Dendritic cell treated with granulocyte-macrophage colony-stimulating factor and Interleukin-4, amounts not matched to agents 40 ng/mL and 50 ng/mL, for 4 days (primary cell): Measurements from ENCODE around the gene ALKBH4.

ENCODE experiments used
- H3K27ac Mint-ChIP-seq: one replicate; pipeline ENCODE4 v1.8.0; 2022; ENCODE audit warnings: mild to moderate bottlenecking, mixed read lengths
- H3K27me3 Mint-ChIP-seq: one replicate; pipeline ENCODE4 v1.8.0; 2022; ENCODE audit warnings: mild to moderate bottlenecking, mixed read lengths
- H3K36me3 Mint-ChIP-seq: one replicate; pipeline ENCODE4 v1.8.0; 2022; ENCODE audit warnings: low read depth, mixed read lengths
- H3K4me1 Mint-ChIP-seq: one replicate; pipeline ENCODE4 v1.8.0; 2022; ENCODE audit warnings: low read depth, mixed read lengths
- H3K4me3 Mint-ChIP-seq: one replicate; pipeline ENCODE4 v1.8.0; 2022; ENCODE audit warnings: mild to moderate bottlenecking, moderate library complexity, mixed read lengths
- H3K9me3 Mint-ChIP-seq: one replicate; pipeline ENCODE4 v1.8.0; 2022; ENCODE audit warnings: mixed read lengths
- intact Hi-C: fragments of 100-400 bp; cut with micrococcal nuclease; formaldehyde crosslinking; loops from one replicate; pipeline ENCODE4 v1.15.0; 2022

ALKBH4 gene

DNA sequence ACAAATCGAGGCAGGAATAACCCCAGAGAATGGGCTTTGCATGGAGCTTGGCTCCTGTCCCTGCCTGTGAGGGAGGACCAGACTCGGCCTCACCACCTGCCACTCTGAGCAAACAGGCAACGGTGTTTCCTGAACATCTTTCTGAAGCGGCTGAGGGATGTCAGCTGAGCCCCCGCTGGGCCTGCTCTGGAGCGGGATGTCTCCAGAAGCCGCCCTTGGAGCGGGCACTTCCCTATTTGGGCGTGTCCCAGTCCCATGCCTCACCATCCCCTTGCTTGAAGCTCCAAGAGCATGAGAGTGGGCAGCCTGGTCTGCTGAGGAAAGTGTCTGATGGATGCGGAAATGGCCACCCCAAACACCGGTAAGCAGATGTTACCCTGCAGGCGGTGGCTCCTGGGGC, 10.2 kb downstream of the ALKBH4 start:
- Mint-ChIP-seq H3K36me3 (peaks cover 48% of the 10 kb centered on the region), H3K27ac (no peak overlapping the region), H3K27me3 (no peaks in the 10 kb centered on the region), H3K9me3 (no peaks in the 10 kb centered on the region), H3K4me1 (peaks cover 11% of the 10 kb centered on the region), H3K4me3 (no peak overlapping the region)
- intact Hi-C loops = no loop called here

DNA sequence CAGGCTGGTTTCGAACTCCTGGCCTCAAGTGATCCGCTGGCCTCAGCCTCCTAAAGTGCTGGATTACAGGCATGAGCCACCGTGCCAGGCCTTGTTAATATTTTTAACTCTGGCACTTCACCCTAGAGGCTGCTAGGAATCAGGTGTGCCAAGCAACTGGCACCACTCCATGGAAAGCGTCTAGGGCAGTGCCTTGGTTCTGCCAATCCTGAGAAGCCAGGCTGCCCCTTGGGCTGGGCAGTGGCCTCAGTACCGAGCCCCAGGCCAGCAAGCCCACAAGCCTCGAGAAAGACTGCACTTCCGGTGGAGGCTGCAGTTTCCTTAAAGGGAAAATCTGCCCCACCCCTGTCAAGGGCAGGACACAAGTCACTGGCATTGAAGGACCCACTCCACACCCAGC, 11.3 kb downstream of the ALKBH4 start:
- peaks cover 11% of the 10 kb centered on the region for H3K4me1 Mint-ChIP-seq
- no peaks in the 10 kb centered on the region for H3K27me3 Mint-ChIP-seq
- no peak overlapping the region for H3K27ac Mint-ChIP-seq
- no peak overlapping the region for H3K4me3 Mint-ChIP-seq
- intact Hi-C loops = no loop called here
- H3K36me3 Mint-ChIP-seq = peaks cover 45% of the 10 kb centered on the region
- H3K9me3 Mint-ChIP-seq = no peaks in the 10 kb centered on the region

DNA sequence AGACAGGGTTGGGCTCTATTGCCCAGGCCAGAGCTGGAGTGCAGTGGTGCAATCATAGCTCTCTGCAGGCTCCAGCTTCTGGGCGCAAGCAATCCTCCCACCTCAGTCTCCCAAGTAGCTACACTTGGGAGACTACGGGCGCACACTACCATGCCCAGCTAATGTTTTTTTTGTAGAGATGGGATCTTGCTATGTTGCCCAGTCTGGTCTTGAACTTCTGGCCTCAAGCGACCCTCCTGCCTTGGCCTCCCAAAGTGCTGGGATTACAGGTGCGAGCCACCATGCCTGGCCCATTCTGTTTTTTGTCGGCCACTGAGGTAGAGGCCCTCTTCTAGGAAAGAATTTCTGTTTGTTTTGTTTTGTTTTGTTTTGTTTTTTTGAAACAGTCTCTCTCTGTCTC, 12.2 kb downstream of the ALKBH4 start:
- Mint-ChIP-seq H3K27me3 (no peaks in the 10 kb centered on the region), H3K9me3 (no peaks in the 10 kb centered on the region), H3K27ac (no peak overlapping the region), H3K4me3 (no peak overlapping the region), H3K36me3 (peaks cover 44% of the 10 kb centered on the region), H3K4me1 (peaks cover 11% of the 10 kb centered on the region)
- intact Hi-C loops = no loop called here

DNA sequence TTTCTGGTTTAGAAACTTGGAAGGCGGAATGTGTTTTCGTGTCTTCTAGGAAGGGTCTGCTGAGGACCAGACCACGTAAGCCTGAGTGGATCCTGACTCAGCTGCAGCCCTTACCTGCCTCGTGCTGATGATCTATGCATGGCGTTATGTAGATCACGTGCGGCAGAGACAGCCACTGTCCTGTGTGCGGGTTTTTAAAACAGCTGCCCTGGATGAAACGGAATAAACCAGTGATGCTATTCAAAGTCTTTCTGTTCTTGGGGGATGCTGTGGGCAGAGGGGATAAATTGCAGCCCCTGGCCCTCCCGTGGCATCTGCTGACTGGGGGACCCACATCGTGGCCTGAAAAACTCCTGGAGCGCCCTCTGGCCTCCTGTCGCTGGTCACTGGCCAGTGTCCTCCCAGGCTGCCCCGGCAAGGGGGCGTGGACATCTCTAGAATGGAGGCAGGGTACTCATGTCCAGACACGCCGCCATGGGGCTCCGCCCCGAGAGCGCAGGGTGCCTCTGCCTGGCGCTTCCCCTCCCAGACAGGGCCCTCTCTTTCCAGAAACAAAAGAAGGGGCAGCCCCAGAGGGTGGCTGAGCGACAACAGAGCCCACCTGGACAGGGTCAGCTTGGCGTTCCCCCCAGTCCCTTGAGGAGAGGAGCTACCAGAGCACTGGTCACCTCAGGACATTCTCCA, 13.2 kb downstream of the ALKBH4 start:
- Mint-ChIP-seq H3K4me3 (no peak overlapping the region), H3K4me1 (peaks cover 11% of the 10 kb centered on the region)

DNA sequence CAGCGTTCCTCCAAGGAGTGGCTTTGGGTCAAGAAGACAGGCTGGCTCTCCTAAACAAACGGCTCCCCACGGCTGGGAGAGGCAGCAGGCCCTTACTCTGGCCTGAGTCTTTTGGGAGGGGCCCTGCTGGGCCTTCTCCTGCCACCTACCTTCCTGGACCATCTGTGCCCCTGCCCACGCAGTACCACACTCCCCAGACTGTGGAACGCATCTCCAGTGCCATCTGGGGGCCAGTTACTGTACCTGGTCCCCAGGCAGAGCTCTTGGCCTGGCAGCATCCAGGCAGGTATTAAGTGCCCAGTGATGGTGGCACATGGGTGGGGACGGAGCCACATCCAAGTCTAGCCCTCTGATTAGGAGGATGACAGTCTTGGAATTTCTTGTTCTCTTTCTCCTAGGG, 14.4 kb downstream of the ALKBH4 start:
- no peaks in the 10 kb centered on the region for H3K9me3 Mint-ChIP-seq
- H3K36me3 Mint-ChIP-seq = peaks cover 44% of the 10 kb centered on the region
- H3K27ac Mint-ChIP-seq = no peak overlapping the region
- no peak overlapping the region for H3K4me3 Mint-ChIP-seq
- peaks cover 11% of the 10 kb centered on the region for H3K4me1 Mint-ChIP-seq
- intact Hi-C loops = no loop called here
- no peaks in the 10 kb centered on the region for H3K27me3 Mint-ChIP-seq

More for the DNA sequence above, 13.2 kb downstream of the ALKBH4 start:
- intact Hi-C loops = no loop called here
- H3K9me3 Mint-ChIP-seq = no peaks in the 10 kb centered on the region
- H3K36me3 Mint-ChIP-seq = peaks cover 44% of the 10 kb centered on the region
- no peak overlapping the region for H3K27ac Mint-ChIP-seq
- no peaks in the 10 kb centered on the region for H3K27me3 Mint-ChIP-seq

DNA sequence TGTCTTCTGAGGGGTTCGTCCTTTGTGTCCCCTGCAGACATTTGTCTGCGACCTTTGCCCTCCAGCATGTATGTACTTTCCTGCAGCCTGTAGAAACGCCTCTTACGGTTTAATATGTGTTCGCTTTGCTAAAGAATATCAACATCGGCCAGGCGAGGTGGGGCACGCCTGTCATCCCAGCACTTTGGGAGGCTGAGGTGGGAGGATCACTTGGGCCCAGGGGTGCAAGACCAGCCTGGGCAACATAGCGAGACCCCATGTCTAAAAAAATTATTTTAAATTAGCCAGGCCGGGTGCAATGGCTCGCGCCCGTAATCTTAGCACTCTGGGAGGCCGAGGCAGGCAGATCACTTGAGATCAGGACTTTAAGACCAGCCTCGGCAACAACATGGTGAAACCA, 15.5 kb downstream of the ALKBH4 start:
- intact Hi-C loops = loop anchor here (5.0 kb wide), 1 partner anchor 37 kb away; no protein-coding TSS in a partner anchor
- Mint-ChIP-seq H3K4me3 (no peak overlapping the region), H3K4me1 (no peaks in the 10 kb centered on the region), H3K27ac (no peak overlapping the region), H3K9me3 (no peaks in the 10 kb centered on the region), H3K36me3 (peaks cover 44% of the 10 kb centered on the region), H3K27me3 (no peaks in the 10 kb centered on the region)

DNA sequence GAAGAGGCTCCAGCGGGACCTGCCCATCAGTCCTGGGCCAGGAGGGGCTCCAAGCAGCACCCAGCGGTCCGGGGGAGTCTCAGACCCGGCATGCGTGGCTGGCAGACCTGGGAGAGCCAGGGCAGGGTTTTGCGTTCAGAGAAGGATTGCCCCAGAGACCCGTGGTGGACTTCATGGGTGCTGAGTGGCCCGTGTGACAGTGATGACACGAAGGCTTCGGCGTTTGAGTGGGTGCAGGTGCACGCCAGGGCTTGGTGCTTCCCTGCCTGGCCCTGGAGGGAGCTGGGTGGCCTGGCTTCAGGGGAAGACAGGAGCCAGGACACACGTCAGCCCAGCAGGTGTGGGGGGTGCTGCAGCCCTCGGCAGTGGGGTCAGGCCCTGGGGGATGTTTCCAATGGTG, 17.4 kb downstream of the ALKBH4 start:
- intact Hi-C loops = loop anchor here (5.0 kb wide), 1 partner anchor 35 kb away; no protein-coding TSS in a partner anchor
- H3K27me3 Mint-ChIP-seq = no peaks in the 10 kb centered on the region
- no peak overlapping the region for H3K27ac Mint-ChIP-seq
- H3K9me3 Mint-ChIP-seq = no peaks in the 10 kb centered on the region
- H3K36me3 Mint-ChIP-seq = peaks cover 59% of the 10 kb centered on the region
- H3K4me3 Mint-ChIP-seq = no peak overlapping the region
- no peaks in the 10 kb centered on the region for H3K4me1 Mint-ChIP-seq

DNA sequence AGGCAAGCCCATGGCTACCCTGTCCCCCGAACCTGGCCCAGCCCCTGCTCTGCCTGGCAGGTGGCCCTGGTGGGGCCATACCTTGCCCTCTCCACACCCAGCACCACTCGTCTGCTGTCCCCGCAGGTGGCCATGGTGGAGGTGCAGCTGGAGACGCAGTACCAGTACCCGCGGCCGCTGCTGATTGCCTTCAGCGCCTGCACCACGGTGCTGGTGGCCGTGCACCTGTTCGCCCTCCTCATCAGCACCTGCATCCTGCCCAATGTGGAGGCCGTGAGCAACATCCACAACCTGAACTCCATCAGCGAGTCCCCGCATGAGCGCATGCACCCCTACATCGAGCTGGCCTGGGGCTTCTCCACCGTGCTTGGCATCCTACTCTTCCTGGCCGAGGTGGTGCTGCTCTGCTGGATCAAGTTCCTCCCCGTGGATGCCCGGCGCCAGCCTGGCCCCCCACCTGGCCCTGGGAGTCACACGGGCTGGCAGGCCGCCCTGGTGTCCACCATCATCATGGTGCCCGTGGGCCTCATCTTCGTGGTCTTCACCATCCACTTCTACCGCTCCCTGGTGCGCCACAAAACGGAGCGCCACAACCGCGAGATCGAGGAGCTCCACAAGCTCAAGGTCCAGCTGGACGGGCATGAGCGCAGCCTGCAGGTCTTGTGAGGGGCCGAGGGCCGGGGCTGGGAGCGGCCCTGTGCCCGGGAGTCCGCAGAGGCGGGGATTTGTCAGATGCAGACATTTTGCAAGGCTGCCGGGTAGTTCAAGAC, 18.1 kb downstream of the ALKBH4 start:
- Mint-ChIP-seq H3K4me1 (no peaks in the 10 kb centered on the region), H3K9me3 (no peaks in the 10 kb centered on the region), H3K27ac (no peak overlapping the region), H3K36me3 (peaks cover 66% of the 10 kb centered on the region), H3K4me3 (no peak overlapping the region), H3K27me3 (no peaks in the 10 kb centered on the region)
- intact Hi-C loops = loop anchor here (5.0 kb wide), 1 partner anchor 34 kb away; no protein-coding TSS in a partner anchor

DNA sequence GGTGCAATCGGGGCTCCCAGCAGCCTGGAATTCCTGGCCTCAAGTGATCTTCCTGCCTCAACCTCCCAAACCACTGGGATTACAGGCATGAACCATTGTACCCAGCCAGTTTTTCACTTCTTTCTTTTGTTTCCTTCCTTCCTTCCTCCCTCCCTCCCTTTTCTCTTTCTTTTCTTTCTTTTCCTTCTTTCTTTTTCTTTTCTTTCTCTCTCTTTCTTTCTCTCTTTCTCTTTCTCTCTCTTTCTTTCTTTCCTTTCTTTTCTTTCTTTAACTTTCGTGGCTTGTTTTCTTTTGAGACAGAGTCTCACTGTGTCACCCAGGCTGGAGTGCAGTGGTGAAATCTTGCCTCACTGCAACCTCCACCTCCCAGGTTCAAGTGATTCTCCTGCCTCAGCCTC, 19.0 kb downstream of the ALKBH4 start:
- peaks cover 75% of the 10 kb centered on the region for H3K36me3 Mint-ChIP-seq
- no peaks in the 10 kb centered on the region for H3K9me3 Mint-ChIP-seq
- intact Hi-C loops = loop anchor here (5.0 kb wide), 1 partner anchor 33 kb away; no protein-coding TSS in a partner anchor
- H3K27me3 Mint-ChIP-seq = no peaks in the 10 kb centered on the region
- no peaks in the 10 kb centered on the region for H3K4me1 Mint-ChIP-seq
- no peak overlapping the region for H3K27ac Mint-ChIP-seq
- H3K4me3 Mint-ChIP-seq = no peak overlapping the region

DNA sequence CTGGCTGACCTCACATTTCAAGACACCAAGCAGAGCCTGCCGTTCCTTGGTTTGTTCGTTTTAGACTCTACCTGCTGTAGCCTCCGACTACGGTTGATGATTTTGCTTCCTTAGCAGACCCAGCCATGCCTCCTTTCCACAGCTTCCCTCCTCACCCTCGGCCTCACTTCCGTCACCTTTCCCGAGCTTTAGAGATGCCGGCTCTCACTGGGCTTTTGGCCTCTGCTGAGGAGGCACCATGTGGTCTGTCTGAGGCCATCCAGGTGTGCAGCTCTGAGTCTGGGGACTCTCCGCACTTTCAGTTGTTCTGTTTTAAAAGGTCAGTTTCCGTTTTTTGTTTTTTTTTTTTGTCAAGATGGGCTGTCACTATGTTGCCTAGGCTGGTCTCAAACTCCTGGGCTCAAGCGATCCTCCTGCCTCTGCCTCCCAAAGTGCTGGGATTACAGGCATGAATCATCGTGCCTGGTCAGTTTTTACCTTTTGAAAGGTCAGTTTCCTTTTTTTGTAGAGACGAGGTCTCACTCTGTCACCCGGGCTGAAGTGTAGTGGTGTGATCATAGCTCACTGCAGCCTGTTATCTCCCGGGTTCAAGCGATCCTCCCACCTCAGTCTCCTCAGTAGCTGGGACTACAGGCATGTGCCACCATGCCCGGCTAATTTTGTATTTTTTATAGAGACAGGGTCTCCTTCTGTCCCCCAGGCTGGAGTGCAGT, 19.5 kb downstream of the ALKBH4 start:
- no peaks in the 10 kb centered on the region for H3K4me1 Mint-ChIP-seq
- peaks cover 81% of the 10 kb centered on the region for H3K36me3 Mint-ChIP-seq
- H3K4me3 Mint-ChIP-seq = no peak overlapping the region
- intact Hi-C loops = loop anchor here (5.0 kb wide), 1 partner anchor 33 kb away; no protein-coding TSS in a partner anchor
- H3K27me3 Mint-ChIP-seq = no peaks in the 10 kb centered on the region
- peak overlapping the region; percentile 21 for H3K27ac Mint-ChIP-seq
- no peaks in the 10 kb centered on the region for H3K9me3 Mint-ChIP-seq

DNA sequence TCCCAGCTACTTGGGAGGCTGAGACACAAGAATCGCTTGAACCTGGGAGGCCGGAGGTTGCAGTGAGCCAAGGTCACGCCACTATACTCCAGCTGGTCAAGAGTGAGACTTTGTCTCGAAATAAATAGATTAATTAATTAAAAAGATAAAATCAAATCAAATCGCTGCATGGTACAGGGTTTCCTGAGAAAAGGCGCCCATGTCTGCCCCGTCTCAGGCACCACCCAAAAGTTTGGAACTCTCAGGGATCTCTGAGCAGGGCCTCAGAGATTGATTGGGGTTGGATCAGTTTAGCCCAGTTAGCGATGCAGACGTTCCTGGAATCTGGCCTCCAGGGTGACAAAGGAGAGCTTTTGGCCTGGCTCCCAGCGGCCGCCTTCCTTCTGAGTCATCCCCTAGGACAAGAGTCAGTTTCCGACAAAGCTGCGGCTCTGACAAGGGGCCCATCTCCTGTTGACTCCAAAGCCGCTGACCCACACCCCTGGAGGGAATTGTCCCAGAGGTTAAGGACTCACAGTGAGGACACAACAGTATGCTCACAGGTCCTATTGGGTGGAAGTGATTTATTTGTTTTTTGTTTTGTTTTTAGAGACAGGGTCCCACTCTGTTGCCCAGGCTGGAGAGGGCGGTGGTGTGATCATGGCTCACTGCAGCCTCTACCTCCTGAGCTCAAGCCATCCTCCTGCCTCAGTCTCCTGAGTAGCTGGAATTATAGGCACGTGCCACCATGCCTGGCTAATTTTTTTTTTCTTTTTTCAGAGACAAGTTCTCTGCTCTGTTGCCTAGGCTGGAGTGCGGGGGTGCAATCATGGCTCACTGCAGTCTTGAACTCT, 24.5 kb downstream of the ALKBH4 start:
- peaks cover 9% of the 10 kb centered on the region for H3K4me1 Mint-ChIP-seq
- H3K4me3 Mint-ChIP-seq = no peak overlapping the region
- H3K27me3 Mint-ChIP-seq = no peaks in the 10 kb centered on the region
- intact Hi-C loops = no loop called here
- no peak overlapping the region for H3K27ac Mint-ChIP-seq
- H3K36me3 Mint-ChIP-seq = peaks cover 74% of the 10 kb centered on the region
- no peaks in the 10 kb centered on the region for H3K9me3 Mint-ChIP-seq

DNA sequence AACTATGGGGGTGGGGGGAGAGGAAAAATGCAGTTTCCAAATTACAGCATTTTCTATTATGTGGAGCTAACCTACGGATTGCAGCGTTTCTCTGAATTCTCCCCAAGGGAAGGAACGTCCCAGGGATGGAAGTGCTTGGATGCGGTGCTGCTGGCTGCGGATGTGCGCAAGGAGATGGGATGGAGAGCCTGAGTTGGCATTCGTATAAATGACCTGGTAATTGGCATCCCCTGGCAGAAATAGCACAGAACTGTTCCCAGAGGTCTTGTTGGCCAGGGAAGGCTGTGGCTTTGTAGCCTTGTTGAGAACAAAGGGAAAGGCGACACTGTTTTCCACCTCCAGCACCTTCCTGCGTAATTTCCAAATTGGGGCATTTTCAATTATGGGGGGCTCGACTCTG, 28.5 kb downstream of the ALKBH4 start:
- peaks cover 28% of the 10 kb centered on the region for H3K4me1 Mint-ChIP-seq
- H3K9me3 Mint-ChIP-seq = no peaks in the 10 kb centered on the region
- H3K27ac Mint-ChIP-seq = no peak overlapping the region
- intact Hi-C loops = no loop called here
- H3K36me3 Mint-ChIP-seq = peaks cover 41% of the 10 kb centered on the region
- no peak overlapping the region for H3K4me3 Mint-ChIP-seq
- no peaks in the 10 kb centered on the region for H3K27me3 Mint-ChIP-seq

DNA sequence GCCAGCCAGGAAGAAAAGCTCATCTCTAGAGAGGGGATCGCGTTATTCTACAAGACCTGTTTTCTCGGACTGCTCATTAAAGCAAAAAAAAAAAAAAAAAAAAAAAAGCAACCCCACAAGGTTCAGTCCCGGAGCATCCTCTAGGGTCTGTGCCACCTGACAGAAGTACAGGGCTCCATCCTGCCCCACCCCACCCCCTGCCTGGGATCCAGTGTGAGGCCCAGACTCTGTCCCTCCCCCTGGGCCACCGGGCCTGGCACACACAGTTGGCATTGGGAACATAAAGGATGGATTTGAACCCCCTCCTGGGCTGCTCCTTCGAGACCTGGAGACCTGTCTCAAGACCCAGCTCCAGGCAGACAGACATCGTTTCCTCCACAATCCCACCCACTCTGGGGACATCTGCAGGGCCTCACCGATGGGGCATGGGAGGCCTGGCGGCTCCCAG, 30.6 kb downstream of the ALKBH4 start:
- Mint-ChIP-seq H3K9me3 (no peaks in the 10 kb centered on the region), H3K4me3 (peak overlapping the region; percentile 76), H3K36me3 (peaks cover 32% of the 10 kb centered on the region), H3K27ac (peak overlapping the region; percentile 73), H3K4me1 (peaks cover 48% of the 10 kb centered on the region), H3K27me3 (no peaks in the 10 kb centered on the region)
- intact Hi-C loops = no loop called here
